ENCODE measurements around the gene NCKAP5.

Gene NCKAP5

DNA sequence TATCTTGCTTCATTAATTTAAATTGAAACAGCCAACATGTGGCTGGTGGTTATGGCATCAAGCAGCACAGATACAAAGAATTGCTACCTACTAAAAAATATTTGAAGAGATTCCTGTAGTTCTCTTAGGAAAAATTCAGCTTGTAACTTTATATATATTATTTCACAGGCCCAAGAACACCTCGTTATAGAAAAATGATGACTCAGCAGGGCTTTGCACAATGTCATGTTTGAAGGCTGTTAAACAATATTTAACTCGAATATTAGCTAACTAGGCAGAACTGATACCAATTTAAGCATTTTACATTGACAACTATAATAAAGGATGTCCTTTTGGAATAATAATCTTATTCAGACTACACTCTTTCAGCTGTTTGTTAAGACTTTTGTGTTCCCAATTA lies 795.9 kb downstream of the NCKAP5 start:
- no peak for DNase-seq

DNA sequence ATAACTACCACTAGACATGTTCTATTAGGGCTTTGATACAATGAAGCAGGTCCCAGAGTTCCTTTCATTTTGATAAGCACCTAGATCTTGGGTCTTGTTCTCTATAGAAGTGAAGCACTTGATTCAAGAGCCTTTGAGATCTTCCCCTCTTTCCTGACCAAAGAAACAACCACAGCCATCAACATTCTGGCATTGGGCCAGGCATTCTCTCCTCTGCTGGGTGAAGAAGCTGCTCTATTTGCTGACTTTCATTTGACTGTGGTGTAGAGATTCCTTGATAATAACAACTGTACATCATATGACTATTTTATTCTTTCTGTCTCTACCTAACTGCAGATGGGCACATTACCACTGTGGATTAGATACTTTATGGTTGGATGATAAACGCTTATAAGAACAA lies 801.7 kb downstream of the NCKAP5 start:
- DNase-seq, result no peak

DNA sequence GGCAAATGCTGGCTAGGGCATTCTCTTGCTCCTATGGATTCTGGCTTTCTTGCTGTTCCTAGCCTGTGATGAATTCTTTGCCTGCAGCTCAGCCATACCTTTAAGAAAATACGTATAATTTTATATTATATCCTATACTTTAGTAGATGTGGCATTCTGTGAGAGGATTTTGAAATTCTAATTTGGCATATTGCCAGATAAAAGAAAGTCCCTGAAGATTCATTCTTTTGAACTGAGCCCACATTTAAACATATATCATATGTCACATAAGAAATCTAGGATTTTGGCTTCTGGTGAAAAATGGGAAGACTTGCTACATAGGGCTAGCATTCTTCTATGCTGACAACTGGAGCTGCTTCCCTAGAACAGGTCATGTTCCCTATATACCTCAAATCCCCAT lies 806.8 kb downstream of the NCKAP5 start:
- no peak for DNase-seq

DNA sequence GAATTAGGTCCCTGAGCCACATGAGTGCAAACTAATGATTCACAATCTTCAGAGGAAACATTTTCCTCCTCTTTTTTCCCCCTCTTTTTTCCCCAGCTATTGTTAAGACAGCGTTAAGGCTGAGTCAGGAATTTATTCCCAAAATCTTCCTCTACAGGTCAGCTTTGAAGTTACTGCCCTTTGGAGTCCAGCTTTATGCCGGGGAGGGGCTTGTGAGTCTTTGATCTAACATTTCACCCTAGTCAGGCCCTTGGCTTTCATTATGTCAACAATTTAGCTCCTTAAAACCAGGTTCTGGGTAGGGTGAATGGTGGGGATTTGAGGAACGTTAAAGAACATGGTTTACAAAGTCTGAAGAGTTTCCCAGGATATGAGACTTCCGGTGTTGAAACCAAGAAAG lies 807.3 kb downstream of the NCKAP5 start:
- no peak for DNase-seq

DNA sequence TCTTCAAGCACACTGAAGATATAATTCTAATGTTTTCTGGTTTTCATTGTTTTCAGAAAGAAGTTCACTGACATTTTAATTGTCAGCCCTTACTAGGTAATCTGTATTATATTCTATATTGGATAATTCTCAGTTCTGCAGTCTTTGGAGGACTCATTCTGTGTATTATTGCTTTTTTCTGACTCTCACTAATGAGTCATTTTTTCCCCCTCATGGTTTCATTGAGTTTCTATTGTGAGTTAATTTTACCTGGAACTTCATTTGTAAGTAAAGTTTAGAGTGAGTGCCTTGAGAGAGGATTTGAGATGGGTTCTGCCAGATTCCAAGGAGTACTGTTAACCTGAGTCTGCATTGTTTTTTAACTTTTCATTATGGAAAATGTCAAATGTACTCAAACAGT lies 807.9 kb downstream of the NCKAP5 start:
- no peak for DNase-seq

DNA sequence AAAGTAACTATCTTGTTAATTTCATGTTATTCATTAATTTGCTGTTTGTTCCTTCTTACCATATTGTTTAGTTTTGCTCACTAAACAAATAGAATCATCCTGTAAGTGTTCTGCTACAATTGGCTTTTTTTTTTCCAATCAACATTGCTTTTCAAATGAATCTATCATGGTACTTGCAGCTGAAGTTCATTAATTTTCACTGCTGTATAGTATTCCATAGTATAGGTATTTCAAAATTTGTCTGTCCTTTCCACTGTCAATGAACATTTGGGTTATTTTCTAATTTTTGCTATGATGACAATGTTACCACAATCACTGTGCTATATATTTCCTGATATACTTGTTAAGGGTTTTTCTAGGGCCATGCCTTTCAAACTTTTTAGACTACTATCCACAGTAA lies 809.3 kb downstream of the NCKAP5 start:
- DNase-seq, result no peak

DNA sequence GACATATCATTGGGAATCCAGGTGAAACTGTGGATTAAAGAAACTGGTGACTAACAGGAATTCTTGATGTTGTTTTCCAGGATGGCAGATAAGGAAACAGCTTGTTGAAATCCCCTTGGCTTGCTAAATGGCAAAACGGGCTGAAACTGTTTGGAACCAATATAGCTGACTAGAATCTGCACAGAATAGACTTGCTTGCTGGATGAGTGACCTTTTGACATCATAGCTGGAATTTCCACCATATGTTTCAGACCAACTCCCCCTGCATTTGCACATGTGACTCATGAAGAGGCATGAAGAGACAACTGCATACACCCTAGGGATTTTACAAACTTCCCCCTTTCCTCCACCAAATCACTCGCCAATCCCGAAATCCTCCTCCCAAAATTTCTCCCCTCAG lies 810.6 kb downstream of the NCKAP5 start:
- no peak for DNase-seq

DNA sequence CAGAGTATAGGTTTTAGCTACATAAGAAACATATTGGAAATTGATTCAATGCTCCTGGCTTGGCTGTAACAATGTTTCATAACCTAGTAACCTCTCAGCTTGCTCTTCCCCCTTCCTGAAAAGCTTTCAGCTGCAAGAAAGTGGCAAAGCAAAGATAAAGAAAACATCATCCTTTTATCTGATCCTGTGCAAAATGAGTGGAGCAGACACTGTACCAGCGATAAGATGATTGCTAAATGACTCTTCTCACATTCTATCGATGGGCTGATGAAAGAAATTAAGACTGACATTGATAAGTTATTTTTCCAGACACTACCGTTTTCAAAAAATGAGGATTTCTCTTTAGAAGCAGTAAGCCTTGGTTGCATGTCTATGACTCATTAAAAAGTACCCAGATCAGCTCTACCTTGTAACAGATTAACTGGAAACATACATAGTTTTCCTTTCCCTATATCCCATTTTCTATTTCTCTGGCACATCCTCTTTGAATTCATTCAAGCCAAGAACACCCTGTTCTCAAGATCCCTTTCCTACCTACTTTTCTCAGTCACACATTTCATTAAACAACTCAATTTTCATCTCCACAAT lies 811.2 kb downstream of the NCKAP5 start:
- DNase-seq, result no peak

DNA sequence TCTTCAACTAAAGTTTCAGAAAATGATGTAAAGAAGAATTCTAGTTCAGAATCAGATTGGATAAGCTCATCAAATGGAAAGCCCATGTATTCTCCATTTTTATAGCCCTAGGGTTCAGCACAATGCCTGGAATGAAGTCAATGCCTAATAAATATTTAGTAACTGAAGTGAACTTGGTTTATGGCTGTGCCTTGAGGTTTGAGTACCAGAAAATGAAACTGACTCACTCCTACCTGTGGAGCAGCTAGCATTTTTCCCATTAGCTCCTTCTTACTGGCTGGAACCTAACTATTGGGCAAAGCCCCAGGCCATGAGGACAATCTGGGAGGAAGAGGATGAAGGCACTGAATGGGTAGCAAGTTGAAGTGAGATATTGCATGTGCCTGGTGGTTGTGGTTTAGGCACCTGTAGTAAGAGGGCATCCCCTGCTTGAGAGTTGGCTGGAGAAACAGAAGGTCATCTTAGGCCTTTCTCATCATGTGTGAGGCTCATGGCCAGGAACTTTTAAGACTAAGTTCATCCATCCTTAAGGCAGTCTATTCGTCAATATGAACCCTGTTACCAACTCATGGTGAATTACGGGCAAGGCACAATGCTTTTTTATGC lies 813.3 kb downstream of the NCKAP5 start:
- no peak for DNase-seq

DNA sequence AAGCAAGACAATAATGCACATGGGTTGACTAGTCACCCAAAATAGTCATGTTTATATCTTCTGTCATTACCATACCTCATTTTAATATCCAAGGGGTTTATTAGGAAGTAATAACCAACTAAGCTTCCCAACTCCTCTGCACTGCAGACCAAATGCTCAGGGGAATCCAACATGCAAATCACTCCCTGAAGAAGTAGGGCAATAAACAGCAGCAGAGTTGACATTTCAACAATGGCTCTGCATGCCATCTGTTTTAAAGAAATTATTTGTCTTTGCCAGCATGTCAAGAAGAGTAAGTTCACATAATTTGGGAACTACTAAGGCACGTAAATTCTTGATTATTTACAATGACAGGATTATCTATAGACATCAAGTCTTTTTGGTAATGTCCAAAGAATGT lies 813.9 kb downstream of the NCKAP5 start:
- DNase-seq, result no peak

DNA sequence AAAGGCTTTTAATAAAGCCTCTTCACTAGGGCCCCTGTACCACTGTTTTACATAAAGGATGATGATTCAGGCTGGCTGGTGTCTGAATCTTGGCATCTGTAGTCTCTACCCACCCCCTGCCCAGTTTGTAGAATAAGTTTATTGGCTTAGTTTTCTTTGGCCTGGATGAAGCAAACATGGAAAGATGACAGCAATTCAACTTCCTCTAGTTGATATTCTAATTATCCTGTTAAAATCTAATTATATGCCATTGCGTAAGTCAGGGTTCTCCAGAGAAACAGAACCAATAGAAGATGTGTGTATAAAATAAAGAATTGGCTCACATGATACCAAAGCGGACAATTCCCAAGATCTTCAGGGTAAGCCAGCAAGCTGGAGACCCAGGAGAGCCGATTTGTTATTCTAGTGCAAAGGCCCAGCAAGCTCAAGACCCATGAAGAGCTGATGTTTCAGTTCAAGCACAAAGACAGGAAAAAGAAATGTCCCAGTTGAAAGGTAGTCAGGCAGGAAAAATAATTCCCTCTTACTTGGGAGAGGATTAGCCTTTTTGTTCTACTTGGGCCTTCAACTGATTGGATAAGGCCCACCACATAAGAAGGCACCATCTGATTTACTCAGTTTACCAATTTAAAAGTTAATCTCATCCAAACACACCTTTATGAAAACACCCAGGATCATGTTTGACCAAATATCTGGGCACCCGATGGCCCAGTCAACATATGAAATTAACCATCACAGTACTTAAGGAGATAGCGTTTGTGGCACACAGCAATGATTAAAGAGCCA lies 815.6 kb downstream of the NCKAP5 start:
- DNase-seq, result no peak

DNA sequence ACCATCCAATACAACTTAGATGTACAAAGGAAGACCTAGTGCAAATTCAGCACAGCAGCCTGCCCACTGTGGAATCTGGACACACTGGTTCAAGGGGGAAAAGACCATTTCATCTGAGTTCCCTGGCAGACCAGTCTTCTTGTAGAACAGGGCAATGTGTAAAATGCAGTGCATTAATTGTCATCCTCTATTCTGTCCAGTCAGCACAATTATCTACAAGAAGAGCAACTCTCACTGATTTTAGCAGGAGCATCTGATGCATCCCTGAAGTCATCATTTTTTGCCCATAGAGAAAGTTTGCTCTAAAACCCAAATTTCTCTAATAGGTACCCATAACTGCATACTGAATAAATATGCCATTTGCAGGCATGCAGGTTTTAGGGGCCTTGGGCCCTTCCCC lies 816.4 kb downstream of the NCKAP5 start:
- no peak for DNase-seq

DNA sequence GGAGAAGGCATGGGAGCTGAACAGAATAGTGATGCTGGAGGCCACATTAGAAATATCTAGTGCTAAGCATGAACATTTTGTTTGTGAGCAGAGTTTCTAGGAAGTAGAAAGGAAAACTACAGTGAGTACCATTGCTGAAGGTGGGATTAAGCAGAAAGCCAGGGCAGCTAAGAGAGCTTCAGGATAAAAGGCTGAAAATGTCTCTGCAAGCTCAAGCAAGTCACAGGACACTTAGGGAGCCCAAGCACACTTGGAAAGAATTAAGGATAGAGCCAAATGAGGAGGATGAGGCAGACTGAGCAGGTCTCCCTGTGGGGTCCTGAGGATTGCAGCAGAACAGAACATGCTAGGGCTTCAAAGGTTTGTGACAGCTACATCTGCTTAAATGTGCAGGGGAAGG lies 817.7 kb downstream of the NCKAP5 start:
- no peak for DNase-seq

DNA sequence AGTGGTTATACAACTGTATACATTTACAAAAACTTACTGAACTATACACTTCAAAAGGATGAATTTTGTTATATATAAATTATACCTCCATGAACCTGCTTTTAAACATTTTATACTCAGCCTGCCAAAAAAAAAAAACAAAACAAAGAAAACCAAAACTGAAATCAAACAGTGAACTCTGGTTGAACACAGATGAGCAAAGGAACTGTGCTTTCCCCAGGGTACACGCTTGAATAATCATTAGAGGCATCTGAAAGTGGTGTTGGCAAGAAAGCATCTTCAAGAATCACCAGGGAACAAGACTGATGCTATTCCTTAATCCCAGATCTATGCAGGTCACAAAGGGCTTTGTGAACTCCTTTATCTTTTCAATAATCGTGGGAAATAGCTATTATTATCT lies 821.2 kb downstream of the NCKAP5 start:
- no peak for DNase-seq

DNA sequence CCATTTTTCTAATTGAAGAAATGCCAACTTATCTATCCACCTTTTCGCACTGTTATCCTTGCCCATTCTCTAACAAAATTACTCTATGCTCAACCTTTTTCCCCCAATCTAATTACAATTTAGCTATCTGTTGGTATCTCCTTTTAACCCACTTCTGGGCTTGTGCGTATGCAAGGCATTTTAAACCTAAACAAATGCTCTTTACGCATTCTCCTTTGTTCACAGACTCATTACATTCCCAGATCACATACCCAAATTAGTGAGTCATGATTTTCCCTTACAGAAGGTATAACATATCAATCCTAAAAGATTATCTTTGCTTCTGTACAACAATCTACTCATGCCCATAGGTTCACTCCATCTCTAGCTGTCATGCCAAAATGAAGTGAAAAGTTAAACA lies 826.5 kb downstream of the NCKAP5 start:
- no peak for DNase-seq

DNA sequence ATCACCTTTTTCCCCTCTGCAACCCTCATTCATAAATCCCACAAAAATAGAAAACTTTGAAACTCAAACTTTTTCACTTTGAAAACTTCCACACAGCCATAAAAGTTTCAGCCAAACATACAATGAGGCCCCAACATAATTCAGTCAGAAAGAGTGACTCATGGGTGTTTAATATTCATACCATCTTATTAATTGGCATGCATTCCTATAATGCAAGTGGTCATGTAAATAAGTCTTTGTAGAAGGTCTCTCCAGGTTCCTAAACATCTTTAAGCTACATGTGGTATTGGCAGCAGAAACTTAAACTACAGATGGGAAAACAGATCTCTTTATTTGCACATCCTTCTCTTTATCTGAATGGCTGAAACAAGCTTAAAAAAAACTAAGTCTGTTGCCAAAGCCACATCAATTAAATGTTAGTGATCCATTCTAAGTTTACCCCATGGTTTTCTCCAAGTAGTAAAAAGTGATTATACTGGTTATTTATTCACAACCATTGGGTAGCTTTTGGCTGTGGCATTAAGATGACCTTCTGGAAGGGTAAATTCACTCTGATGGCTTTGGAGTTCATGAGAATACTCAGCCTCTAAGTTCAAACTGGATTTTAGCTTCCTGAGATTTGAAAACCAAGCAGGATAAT lies 828.1 kb downstream of the NCKAP5 start:
- no peak for DNase-seq

DNA sequence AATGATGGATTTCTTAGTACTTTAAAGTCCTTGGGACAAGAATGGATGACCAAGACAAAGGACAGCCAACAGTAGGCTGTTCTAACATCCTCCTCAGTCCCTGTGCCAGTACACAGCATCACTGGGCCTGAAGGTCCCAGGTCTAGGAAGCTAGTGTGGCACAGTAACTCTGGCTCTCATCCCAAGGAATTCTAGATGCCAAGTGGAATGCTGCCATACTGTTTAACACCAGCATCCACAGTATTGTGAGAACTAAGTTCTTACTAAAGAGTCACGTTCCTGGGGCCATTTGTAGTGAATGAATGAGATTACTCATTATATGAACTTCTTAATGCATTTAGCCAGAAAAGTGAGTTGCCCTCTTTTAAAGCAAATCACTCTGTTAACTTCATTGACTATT lies 830.0 kb downstream of the NCKAP5 start:
- DNase-seq, result no peak

DNA sequence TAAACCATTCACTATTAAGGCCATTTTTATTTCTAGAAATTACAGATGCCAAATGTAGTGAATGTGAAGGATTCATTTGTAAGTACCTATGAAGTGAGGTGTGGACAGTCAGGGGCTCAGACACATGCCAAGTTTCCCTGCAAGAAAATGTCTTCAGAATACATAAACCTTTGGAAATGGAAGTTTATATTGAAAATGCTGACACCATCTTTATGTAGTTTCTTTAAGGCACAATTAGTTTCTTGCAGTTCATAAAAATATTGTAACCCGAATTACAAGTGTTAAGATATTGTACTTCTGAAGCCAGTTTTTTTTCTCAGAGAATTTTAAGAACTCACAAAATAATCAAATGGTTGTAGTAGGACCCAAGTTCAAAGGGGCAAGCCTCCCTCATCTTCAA lies 832.2 kb downstream of the NCKAP5 start:
- no peak for DNase-seq

DNA sequence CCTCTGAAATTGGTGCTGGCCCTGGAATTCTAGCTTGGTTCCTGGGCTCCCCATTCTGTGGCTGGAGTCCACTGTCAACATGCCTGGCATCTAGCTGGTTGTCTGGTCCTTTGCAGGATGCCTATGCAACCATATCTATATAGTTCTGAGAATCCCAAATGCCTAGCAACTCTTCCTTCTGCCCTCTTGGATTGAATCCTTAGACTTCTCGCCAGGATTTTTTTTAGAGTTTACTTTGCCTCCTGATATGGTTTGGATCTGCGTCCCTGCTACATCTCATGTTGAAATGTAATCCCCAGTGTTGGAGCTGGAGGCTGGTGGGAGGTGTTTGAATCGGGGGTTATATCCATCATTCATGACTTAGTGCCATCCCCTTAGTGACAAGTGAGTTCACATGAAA lies 833.3 kb downstream of the NCKAP5 start:
- no peak for DNase-seq

DNA sequence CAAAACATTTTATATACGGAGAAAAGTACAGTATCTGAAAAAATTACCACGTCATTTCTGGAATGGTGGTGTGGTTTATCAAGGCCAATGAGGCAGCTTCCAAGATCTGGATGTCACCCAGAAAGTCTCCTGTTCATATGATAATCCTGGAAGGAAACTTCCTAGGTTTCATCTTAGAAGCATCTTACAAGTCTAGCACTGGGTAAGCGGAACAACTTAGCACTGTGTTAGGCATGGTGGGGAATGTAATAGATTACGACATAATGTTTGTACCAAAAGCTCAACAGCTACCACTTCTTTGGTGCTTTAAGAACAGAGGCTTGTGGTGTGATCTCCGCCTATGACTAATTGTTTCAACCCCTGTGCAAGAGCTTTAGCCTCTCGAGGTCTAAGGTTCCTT lies 835.2 kb downstream of the NCKAP5 start:
- no peak for DNase-seq

DNA sequence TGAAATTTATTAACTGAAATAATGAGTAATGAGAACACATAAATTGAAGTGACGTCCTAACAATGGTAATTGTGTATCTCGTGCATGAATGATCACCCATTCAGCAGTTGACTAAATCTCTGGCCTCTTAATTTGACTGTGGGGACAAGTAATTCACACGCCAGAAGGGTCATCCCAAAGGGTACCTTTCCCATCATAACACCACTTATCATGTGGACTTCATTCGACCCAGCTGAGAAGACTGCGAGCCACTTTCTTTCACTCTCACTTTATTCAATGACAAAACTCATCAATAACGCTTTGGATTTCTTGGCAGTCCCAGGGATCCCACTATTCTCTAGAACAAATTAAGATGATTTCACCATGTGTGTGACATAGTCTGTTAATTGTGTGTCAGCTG lies 835.6 kb downstream of the NCKAP5 start:
- no peak for DNase-seq

DNA sequence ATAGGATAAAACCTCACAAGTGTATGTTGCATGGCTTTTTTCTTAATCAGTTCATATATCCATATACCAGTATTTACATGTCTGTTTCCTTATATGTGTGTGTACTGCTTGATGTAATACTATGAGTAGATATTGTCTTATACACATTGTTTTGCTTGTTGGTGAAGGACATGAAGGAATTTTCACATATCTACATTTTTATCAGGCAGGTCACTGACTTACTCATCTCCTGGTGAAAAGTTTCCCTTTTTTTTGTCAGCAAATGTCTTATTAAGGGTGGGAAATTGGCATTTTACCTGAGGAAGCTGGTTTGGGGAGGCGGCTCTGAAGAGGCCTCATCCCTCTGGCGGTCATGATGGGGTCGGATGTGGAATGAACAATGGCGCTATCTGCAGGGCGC lies 836.8 kb downstream of the NCKAP5 start:
- DNase-seq, result no peak

DNA sequence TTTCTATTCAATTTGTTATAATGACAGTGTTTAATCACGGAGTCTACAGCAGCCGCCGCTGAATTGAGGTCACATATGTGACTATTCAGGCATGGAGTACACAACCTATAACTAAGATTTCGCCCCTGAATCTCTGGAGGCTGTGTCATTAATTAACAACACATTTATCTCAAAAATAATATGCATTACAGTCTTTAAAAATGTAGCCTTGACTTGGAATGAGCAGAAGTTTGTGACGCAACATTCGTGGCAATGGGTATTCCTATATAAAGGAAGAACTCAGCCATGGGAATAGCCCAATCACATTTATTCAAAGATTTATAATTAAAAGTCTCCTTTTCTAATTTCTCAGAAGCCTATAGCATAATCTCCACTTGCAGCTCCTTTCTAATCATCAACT lies 837.7 kb downstream of the NCKAP5 start:
- DNase-seq, result no peak

DNA sequence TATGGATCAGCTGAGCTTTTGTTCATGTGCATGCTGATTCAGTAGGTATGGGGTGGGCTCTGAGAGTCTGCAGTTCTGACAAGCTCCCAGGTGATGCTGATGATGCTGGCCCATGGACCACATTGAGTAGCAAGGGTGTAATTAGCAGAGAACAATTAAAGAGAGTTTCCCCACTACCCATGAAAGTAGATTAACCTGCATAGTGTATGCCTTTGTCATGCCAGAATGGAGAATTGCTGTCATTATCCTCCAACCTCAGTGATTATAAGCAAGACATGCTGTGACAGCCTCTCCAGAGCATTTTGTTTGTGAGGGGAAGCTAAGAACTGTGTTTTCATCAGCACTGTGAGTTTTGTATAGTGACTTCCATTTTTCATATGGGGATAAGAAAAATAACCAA lies 838.7 kb downstream of the NCKAP5 start:
- no peak for DNase-seq
